ENCODE results near the gene IL12RB1. TPM values are rescaled to one million over a fixed set of nuclear protein-coding genes. Genes with fewer than 3 reads are reported as not detected.

Gene IL12RB1
- total and polyA plus RNA-seq, 10 of the 15 experiments (the other 5 are each of a cell fraction or from before 2014, with no cell fraction given) = 2.8 to 29.9 (median 17.6) TPM

DNA sequence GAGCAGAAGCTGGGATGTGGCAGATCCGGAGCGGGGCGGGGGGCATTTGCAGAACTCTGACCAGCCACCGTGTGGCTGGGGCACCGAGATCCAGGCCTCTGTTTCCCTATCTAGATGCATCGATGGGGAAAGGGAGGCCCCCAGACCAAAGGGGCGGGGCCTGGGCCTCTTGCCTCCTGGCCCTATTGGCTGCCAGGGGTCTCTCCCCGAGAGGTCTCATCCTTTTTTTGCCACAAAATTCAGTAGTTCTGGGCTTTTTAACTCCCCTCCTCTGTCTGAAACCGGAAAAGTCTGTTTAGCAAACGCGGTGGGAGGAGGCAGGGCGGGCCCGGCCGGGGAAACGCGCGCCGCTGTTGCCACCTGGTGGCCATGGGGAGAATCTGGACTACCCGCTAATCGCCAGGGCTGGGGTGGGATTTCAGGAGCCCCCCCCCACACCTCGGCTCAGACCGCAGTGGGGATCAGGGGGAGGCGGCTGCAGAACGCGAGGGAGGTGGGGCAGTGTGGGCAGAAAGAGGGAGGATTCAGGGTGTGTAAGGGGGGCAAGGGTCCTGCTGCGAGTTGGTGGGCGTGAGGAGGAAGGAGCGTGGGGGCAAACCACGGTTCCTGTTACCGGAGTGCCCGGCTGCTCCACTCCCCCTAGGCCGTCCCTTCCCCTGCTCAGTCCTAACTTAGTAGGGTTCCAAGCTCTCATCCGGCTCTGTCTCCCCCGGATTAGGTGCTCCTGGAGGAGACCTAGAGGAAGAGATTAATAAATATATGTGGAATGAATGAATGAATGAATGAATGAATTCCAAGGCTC, 28.3 kb downstream of the IL12RB1 start:
- H3K9ac ChIP-seq (ENCODE audit: control insufficient read depth, insufficient read depth, low read length) = no peak overlapping the region
- peak; percentile 97 for ATAC-seq
- no peak overlapping the region for H3K27ac ChIP-seq (ENCODE audit: control insufficient read depth, insufficient read depth)
- ChIA-PET RAD21 (ENCODE audit: unreplicated experiment) (interaction anchor here (0.8 to 1.6 kb wide), 7 partner anchors 39 to 194 kb away, joined by 4 to 7 read pairs (median 5); partner anchors contain the start of genes ARRDC2 and MAST3), SMC1A (ENCODE audit: uncharacterized antibody, unreplicated experiment) (interaction anchor here (1.0 to 3.0 kb wide), 9 partner anchors 33 to 120 kb away, joined by 3 to 21 read pairs (median 6); partner anchors contain the start of gene ARRDC2), CTCF (interaction anchor here (0.6 to 7.7 kb wide), 18 partner anchors 13 to 274 kb away, joined by 3 to 81 read pairs (median 6); partner anchors contain the start of genes ARRDC2 and MAST3), POLR2A (interaction anchor here (1.0 to 1.5 kb wide), 3 partner anchors 17 to 56 kb away, joined by 3 to 5 read pairs (median 5); no protein-coding TSS in a partner anchor)
- H3K4me3 ChIP-seq = no peak overlapping the region
- intact Hi-C loops (cut with micrococcal nuclease; ENCODE audit: unreplicated experiment) (loop anchor here (1.0 to 2.0 kb wide), 2 partner anchors 51 to 120 kb away; no protein-coding TSS in a partner anchor), in situ Hi-C loops (cut with MboI) (loop anchor here (5.0 kb wide), 1 partner anchor 41 kb away; no protein-coding TSS in a partner anchor)
- DNase-seq (ENCODE audit: low read depth, low spot score) = no peak
- 7% methylated on average over 30 of the region's 34 CpGs for WGBS (ENCODE audit: insufficient coverage, insufficient replicate concordance, low lambda C conversion rate, missing lambda C conversion rate)
- no peaks in the 10 kb centered on the region for H3K9me3 ChIP-seq (replicated peaks; ENCODE audit: control insufficient read depth, insufficient read depth, low read length)
- no peaks in the 10 kb centered on the region for H3K79me2 ChIP-seq (ENCODE audit: control insufficient read depth, insufficient read depth, low read length)
- no peaks in the 10 kb centered on the region; a peak in 1 of 4 replicates for H3K36me3 ChIP-seq (ENCODE audit: control insufficient read depth in 2 of 2, insufficient read depth in 2 of 2, low read length in 1 of 2)
- peak overlapping the region; percentile 46; the same call in 1 of the 2 replicates for H3K4me2 ChIP-seq (ENCODE audit: control insufficient read depth, insufficient read depth)
- no TSS peak for BruUV-seq (replicated peaks)
- H3K4me1 ChIP-seq (ENCODE audit: control insufficient read depth, insufficient read depth, low read length) = peaks cover 2% of the 10 kb centered on the region; the same call in 1 of the 2 replicates
- no peaks in the 10 kb centered on the region; a peak in 1 of 4 replicates for H3K27me3 ChIP-seq (replicated peaks in 1 of 2; ENCODE audit: control insufficient read depth in 2 of 2, insufficient read depth in 2 of 2, low read length in 1 of 2)
- H4K20me1 ChIP-seq (ENCODE audit: control insufficient read depth, insufficient read depth) = no peaks in the 10 kb centered on the region
- peak overlapping the region; percentile 43 for H2AFZ ChIP-seq (ENCODE audit: control insufficient read depth, low read depth, low read length)
- peak; percentile 90 for FAIRE-seq
- TF ChIP-seq EZH2 (IDR thresholded peaks at IDR 0.05; ENCODE audit: borderline replicate concordance, control insufficient read depth, low read depth, low read length) = no peak
- TF ChIP-seq SMAD5 (IDR thresholded peaks at IDR 0.05; ENCODE audit: low read depth) = no peak
- TF ChIP-seq GABPA (IDR thresholded peaks at IDR 0.05; ENCODE audit: low read depth) = no peak
- peak in 1 of 2 experiments; percentile 25; a peak in 1 of 3 replicates for TF ChIP-seq EGR1 (IDR thresholded peaks at IDR 0.05; ENCODE audit: borderline replicate concordance in 1 of 2, low read depth in 2 of 2, low read length in 2 of 2)
- peak; percentile 51 for TF ChIP-seq MTA2 (IDR thresholded peaks at IDR 0.05; ENCODE audit: low read depth)
- no peak for TF ChIP-seq HCFC1 (IDR thresholded peaks at IDR 0.05; ENCODE audit: low read length)
- TF ChIP-seq SP1 (IDR thresholded peaks at IDR 0.05; ENCODE audit: low read depth, low read length) = peak; percentile 24
- TF ChIP-seq JUNB (IDR thresholded peaks at IDR 0.05) = no peak
- peak; percentile 95 for TF ChIP-seq RAD21 (IDR thresholded peaks at IDR 0.05; ENCODE audit: insufficient read depth, low read depth, low read length)
- TF ChIP-seq ZZZ3 (IDR thresholded peaks at IDR 0.05; ENCODE audit: control insufficient read depth, insufficient read length, low read depth) = no peak
- no peak for TF ChIP-seq LARP7 (IDR thresholded peaks at IDR 0.05)
- peak; percentile 66; the same call in 1 of the 2 replicates for TF ChIP-seq SMARCA5 (IDR thresholded peaks at IDR 0.05)
- TF ChIP-seq, protein P1, sequence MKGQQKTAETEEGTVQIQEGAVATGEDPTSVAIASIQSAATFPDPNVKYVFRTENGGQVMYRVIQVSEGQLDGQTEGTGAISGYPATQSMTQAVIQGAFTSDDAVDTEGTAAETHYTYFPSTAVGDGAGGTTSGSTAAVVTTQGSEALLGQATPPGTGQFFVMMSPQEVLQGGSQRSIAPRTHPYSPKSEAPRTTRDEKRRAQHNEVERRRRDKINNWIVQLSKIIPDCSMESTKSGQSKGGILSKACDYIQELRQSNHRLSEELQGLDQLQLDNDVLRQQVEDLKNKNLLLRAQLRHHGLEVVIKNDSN (IDR thresholded peaks at IDR 0.05; ENCODE audit: borderline replicate concordance, extremely low read length, insufficient read depth, low read depth, low read length) = no peak
- TF ChIP-seq MYC (IDR thresholded peaks at IDR 0.05; ENCODE audit: insufficient read depth, insufficient read length, insufficient replicate concordance, low read length, severe bottlenecking) = no peak
- TF ChIP-seq NFYA (IDR thresholded peaks at IDR 0.05; ENCODE audit: borderline replicate concordance, low read depth, low read length) = no peak
- no peak for TF ChIP-seq STAT3 (IDR thresholded peaks at IDR 0.05; ENCODE audit: low read depth, low read length)
- TF ChIP-seq CBX5 (IDR thresholded peaks at IDR 0.05; ENCODE audit: low read depth) = no peak
- no peak for TF ChIP-seq EP300 (IDR thresholded peaks at IDR 0.05; ENCODE audit: borderline replicate concordance in 1 of 2, control insufficient read depth in 1 of 2, low read depth in 2 of 2, low read length in 2 of 2)
- no peak for TF ChIP-seq RAD51 (IDR thresholded peaks at IDR 0.05)
- 0 out of 4 replicates have a peak, but pooled peaks have one; percentile 13 to 34 for TF ChIP-seq BHLHE40 (IDR thresholded peaks at IDR 0.05; ENCODE audit: borderline replicate concordance in 1 of 2, low read depth in 2 of 2, low read length in 1 of 2)

Data from GM12878 (cell line).